WI38 (cell line): ENCODE results near the gene BPIFB3.
"Not testable (repeated sequence)": the region's sequence is repeated elsewhere in the genome, so short reads cannot be mapped to it uniquely, and the experiment has no call there.

Source experiments
- H3K4me3 ChIP-seq: 2 replicates; pipeline ENCODE4 v1.5.1; 2011; ENCODE audit warnings: low read depth, mild to moderate bottlenecking, control low read depth, low read length
- TF ChIP-seq, protein P1 (sequence below): IDR thresholded peaks from 2 replicates; pipeline ENCODE4 v1.5.1; 2012; ENCODE audit warnings: low read depth, mild to moderate bottlenecking, control low read depth, low read length

Gene BPIFB3

GRCh38 chr20:33034901-33035492, 18.7 kb upstream of the BPIFB3 start:
- no peak overlapping the region for H3K4me3 ChIP-seq
- TF ChIP-seq, protein P1, sequence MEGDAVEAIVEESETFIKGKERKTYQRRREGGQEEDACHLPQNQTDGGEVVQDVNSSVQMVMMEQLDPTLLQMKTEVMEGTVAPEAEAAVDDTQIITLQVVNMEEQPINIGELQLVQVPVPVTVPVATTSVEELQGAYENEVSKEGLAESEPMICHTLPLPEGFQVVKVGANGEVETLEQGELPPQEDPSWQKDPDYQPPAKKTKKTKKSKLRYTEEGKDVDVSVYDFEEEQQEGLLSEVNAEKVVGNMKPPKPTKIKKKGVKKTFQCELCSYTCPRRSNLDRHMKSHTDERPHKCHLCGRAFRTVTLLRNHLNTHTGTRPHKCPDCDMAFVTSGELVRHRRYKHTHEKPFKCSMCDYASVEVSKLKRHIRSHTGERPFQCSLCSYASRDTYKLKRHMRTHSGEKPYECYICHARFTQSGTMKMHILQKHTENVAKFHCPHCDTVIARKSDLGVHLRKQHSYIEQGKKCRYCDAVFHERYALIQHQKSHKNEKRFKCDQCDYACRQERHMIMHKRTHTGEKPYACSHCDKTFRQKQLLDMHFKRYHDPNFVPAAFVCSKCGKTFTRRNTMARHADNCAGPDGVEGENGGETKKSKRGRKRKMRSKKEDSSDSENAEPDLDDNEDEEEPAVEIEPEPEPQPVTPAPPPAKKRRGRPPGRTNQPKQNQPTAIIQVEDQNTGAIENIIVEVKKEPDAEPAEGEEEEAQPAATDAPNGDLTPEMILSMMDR, result no peak

GRCh38 chr20:33037456-33037855, 16.2 kb upstream of the BPIFB3 start:
- no peak overlapping the region for H3K4me3 ChIP-seq
- TF ChIP-seq, protein P1, result no peak

DNA sequence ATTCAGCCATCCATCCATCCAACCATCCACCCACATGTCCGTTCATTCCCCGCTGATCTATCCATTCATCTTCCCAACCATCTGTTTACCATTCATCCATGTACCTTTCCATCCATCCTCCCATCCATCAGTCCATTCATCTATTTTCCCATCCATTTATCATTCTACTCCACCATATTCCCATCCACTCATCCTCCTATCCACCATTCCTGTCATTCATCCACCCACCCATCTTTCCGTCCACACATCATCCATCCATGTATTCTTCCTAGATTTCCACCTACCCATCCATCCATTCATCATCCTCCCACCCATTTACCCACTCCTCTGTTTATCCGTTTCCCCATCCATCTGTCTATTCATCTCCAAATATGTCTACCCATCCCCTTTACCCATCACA, 15.5 kb upstream of the BPIFB3 start:
- H3K4me3 ChIP-seq, result no peak overlapping the region
- TF ChIP-seq, protein P1, result no peak

GRCh38 chr20:33042430-33042829, 11.3 kb upstream of the BPIFB3 start:
- TF ChIP-seq, protein P1, result no peak
- no peak overlapping the region for H3K4me3 ChIP-seq

GRCh38 chr20:33042983-33043730, 10.5 kb upstream of the BPIFB3 start:
- TF ChIP-seq, protein P1, result no peak
- H3K4me3 ChIP-seq, result no peak overlapping the region

DNA sequence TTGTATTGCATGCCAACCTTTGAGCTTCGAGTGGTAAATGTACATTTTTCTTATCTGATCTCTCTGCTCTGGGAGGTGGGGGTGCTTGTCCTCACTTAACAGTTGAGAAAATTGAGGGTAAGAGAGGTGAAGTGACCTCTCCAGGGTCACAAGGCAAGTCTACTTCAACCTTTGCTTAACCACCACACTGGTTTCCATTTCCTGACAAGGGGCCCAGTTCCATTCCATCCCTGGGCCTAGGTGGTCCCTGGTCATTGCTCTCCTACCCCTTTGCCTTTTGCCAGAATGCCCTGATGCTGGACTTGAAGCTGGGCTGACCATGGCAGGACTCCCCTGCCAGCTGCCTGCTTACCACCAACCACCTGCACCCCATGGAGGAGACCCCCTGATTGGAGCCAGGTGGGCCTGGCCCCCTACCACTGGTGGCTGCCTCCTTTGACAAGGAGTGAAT, 9.9 kb upstream of the BPIFB3 start:
- TF ChIP-seq, protein P1, result no peak

DNA sequence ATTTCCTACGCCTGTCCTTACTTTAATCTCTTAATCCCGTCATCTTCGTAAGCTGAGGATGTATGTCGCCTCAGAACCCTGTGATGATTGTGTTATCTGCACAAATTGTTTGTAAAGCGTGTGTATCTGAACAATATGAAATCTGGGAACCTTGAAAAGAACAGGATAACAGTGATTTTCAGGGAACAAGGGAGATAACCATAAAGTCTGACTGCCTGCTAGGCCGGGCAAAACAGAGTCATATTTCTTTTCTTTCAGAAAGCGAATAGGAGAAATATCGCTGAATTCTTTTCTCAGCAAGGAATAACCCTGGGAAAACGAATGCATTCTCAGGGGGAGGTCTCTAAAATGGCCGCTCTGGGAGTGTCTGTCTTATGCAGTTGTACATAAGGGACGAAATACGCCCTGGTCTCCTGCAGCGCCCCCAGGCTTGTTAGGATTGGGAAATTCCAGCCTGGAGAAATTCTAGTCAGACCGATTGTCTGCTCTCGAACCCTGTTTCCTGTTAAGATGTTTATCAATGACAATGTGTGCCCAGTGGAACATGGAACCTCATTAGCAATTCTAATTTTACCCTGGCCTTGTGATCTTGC, 8.5 kb upstream of the BPIFB3 start:
- not testable (repeated sequence) for H3K4me3 ChIP-seq

More for the DNA sequence above, 9.9 kb upstream of the BPIFB3 start:
- no peak overlapping the region for H3K4me3 ChIP-seq
